Stimulated activated CD8-positive, alpha-beta memory T cell treated with anti-CD3 and anti-CD28 coated beads, Interleukin-4, amount 100 ng/mL, for 24 hours (primary cell): ENCODE measurements around the gene RARB.

Experiments used
- DNase-seq: peaks from one replicate; pipeline ENCODE4 v3.0.0-alpha.2; 2020; ENCODE audit warnings: low read depth

The RARB gene

DNA sequence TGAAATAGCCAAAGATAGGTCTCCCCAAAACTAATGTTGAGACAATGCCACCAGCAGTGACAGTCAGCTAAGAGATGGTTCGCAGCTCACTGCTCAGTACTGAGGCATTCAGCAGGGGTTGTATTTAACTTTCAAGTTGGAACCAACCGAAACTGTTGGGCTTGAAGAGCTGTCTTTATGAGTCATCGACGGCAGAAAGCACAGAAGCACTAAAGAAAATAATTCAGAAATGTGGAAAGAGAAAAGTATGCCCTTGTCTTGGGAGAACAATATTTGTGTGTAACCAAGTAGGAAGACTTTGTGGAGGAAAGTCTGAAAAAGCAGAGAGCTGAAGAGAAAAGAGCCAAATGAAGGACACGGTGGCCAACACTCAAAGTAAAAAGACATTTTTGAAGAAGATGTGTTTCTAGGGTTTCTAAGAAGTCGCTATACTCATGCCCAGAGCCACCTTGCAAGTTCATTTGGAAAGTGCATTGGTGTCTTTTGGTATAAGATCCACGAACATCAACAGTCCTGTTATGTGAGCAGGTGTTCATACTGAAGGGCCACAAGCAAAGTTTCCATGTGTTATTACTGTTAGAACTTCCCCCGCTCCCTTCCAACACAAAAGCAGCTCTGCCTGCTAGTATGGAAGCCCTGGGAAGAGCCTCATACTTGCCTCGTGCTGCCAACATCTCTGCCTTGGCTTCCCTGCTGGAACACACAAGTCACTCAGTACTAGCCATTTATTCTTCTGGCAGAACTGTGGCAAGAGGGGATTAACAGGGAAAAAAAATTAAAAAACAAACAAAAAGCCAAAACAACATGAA, 4.1 kb upstream of the RARB start:
- no peak for DNase-seq

- no peak for DNase-seq
These were observed 3.4 kb upstream of the RARB start for GRCh38 chr3:25424614-25425013.

DNA sequence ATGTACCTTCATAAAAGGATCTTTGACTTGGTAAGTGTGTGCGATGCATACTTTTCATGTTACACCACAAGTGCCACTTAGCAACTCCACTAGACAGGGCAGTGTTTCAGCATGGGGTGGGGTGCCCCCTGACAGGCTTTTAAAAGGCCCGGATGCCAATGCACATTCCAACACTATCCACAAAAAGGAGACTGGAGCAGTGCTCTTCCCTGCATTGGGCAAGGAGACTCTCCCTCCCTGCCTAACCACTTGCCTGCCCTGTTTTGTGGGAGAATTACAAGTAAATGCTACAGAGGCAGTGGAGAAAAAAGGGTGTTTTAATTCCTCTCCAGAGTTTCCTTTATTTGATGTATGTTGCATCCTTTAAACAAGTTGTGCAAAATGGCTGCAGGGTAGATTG, 1.7 kb upstream of the RARB start:
- no peak for DNase-seq

DNA sequence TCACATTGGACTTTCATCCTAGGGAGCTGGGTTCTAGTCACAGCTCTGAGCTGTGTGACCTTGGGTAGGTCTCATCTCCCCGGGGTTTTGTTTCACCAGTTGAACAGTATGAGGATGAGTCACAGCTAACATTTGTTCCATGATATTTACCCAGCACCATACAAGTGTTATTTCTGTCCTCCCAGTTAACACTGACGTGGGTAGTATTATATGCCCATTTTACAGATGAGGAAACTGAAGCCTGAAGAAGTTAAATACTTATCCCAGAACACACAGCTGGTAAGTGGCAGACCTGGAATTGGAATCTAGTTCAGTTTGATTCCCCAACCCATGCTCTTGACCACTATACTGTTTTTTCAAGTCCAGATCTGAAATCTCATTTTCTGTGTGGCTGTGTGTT, 908 bp upstream of the RARB start:
- DNase-seq: no peak

DNA sequence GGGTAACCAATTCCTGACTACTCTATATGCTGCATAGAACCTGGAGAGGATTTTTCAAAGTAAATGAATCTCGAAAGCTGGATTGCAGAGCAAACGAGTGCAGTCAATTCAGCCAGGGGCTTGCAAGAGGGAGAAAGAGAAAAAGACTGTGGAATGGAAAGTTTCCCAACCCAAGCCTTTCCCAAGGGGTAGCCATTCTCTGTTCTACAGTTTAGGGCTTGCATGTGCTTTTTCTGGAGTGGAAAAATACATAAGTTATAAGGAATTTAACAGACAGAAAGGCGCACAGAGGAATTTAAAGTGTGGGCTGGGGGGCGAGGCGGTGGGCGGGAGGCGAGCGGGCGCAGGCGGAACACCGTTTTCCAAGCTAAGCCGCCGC, 511 bp upstream of the RARB start:
- DNase-seq: no peak

DNA sequence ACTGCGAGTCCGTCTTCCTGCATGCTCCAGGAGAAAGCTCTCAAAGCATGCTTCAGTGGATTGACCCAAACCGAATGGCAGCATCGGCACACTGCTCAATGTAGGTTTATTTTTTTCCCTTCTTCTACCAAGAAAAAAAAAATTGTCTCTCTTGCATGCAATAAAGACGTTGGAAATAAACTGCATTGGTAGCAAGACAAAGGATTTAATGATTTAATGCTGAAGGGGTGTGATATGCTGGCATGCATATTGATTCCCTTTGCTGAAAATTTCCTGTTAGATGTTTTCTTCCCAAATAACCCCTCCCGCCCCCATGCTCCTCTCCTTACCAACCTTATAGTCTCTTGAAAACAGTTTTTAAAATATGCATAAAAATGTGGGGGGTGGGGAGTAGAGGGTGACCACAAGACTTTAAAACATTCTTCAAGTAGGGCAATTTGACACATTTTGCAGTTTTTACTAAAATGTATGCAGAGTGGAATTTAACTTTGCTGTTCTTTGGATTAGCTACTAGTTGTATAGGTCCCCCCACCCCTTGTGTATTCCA, 799 bp downstream of the RARB start:
- DNase-seq: no peak

DNA sequence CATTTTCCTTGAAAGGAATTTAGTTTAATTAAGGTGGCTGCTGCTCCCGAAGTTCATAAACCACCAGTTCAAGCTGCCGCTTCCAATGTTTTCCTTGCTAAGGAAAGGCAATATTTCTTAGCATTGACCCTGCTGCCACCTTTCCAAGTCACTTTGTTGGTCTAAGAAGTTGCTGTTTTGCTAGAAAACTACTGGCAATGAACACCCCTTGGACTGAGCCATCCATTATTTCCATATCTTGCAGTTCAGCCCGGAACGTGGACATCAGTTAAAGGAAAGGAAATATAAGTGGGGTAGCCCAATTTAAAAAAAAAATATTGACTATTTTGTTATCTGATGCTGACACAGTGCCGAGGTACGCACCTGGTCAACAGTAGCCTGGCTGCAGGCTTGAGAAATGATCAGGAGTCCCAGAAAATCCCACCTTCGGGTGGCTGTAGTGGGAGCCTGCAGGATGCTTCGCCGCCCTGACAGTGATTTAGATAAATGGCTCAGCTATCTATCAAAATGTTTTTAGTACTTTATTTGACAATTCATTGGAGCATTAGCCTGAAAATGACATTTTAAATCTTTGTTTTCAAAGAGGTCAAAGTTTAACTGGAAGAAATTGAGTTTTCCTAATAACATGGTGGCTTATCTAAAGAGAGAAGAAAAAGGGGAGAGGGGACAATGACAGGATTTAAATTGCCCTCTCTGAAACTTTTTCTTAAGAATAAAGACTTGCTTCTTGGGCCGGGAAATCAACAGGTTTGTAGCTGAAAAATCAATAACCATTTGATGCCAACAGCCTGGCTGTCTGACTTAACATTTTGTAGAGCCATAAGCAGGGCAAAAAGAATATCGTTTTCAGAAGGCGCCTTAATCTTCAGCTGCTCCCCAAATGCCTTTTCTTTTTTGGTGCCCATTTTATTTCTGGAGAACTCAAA, 1.6 kb downstream of the RARB start:
- DNase-seq: no peak

- DNase-seq: no peak
These were observed 2.3 kb downstream of the RARB start for GRCh38 chr3:25430287-25430934.

- no peak for DNase-seq
These were observed 3.1 kb downstream of the RARB start for GRCh38 chr3:25430935-25431770.

- DNase-seq: no peak
These were observed 4.2 kb downstream of the RARB start for GRCh38 chr3:25432176-25432720.

DNA sequence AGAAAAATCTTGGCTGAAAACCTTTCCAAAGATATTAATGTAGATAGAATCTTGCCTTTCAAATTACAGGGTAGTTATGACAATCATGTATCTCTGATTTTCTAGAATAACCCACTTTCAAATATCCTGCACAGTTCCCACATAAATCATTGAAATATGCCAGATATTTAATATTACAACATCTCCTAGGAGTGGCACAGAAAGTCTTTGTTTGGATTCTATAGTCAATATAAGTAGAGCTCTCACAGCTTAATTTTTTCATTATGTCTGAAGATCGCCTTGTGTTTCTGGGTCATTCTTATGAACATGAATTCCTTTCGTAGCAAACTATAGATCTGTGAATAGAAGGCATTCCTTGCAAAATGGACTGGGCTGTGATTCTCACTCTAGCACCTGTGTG, 5.0 kb downstream of the RARB start:
- no peak for DNase-seq

- DNase-seq: no peak
These were observed 5.8 kb downstream of the RARB start for GRCh38 chr3:25433868-25434267.

DNA sequence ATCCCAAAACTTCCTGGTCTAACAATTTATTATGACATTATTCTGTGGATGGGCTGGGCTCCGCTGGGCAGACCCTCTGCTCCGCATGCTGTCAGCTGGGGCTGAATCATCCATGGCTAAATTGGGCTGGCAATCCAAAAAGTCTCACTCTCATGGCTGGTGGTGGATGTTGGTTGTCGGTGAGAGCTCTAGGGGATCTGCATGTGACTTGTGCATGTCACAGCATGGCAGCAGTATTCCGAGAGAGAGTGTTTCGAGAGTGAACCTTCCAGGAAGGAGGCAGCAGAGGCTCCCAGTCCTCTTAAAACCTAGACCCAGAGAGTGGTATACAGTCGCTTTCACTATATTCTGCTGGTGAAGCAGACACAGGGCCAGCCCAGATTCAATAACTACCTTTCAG, 9.9 kb downstream of the RARB start:
- no peak for DNase-seq

DNA sequence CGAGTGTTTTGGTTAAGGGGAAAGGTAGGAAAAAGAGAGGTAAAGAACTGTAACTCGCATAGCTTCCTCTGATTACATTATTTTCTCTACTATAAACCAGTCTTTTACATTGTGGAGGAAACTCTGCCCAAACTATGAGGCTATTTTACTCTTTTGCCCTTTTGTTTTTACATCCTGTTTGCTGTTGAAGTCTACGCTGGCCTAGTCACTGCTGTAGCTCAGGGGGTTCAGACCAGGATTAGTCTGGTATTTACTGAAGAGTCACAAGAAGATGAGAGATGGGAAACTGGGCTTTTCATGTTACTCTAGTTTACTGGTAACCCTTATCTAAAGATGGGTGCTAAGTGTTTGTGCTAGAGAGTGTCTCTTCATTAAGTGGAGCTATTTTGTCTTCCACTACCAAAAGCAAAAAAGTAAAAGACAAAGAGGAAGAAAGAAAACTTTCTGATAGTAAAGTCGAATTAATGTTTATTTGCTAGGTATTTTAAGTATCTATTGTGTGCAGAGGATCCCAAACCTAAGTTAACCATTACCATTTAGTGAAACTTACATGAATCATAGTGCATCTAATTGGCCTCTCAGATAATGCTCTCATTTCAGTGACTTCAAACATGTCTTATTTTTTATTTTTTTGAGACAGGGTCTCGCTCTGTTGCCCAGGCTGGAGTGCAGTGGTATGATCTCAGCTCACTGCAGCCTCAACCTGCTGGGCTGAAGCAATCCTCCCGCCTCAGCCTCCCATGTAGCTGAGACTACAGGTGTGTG, 10.9 kb downstream of the RARB start:
- no peak for DNase-seq

GRCh38 chr3:25441234-25441856, 13.3 kb downstream of the RARB start:
- no peak for DNase-seq

DNA sequence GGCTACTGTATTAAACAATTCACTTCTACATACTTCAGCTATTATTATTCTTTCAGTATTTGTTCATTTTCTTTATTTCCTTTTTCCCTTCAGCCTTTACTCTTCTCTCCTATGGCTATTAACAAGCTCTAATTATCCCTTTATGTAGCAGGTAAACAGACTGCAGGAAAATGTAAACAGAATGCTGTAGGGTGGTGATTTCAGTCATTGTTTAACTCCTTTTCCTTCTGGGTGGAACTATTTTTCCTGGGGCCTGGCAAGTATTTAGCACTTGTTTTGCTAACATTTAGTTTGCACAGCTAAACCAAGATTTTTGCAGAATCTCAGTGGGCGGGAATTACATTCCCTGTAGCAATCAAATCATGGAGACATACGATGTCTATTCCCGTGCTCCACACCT, 14.4 kb downstream of the RARB start:
- no peak for DNase-seq

DNA sequence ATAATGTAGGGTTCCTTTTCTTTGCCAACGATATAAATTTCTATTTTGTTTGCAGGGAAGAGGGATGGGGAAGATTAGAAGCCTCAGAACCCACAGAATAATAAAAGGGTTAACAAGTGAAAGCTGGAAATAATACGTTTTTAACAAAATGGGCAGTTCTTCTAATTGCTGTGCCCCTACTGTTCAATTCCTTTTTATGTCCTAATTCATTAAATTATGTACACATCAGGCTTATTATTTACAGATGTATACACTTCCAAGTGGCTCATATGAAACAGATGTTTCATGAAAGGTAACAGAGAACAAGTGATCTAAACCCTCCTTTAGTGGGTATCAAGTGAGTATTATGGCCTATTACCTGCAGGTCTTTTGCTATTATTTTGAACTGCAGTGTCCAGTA, 16.2 kb downstream of the RARB start:
- DNase-seq: no peak

DNA sequence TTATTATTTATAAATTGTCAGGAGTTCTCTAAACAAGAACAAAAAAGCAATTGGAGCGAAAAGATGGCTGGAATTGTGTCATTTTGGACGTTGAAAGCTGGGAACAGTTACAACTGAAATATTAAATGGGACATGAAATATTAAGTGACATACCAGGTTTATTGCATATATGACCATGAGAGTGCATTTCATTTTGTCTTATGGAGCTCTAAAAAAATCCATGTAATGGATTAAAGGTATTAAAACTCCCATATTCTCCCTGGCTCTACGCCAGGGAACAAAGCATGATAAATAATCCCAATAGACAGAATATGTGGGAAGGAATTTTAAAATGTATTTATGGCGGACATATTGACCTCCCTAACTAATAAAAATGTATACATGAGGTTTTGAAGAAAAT, 17.7 kb downstream of the RARB start:
- DNase-seq: no peak

DNA sequence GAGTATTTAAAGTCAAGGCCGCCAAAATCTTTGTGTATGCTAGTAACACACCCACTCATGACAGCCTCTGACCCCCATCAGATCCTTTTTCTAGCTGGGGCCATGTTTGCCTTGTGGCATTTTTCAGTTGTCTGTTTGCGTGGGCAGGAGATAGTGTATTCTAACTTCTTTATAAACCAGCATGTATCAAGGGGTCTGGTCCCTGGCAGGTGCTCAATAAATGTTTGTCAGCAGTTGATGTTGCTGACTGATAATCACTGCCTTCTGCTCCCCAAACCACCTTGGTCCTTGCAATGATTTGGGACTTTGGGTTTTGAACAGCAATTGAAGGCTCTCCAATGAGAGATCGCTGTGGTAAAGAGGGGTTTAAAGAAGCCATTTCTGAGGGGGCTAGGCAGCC, 19.2 kb downstream of the RARB start:
- DNase-seq: no peak

DNA sequence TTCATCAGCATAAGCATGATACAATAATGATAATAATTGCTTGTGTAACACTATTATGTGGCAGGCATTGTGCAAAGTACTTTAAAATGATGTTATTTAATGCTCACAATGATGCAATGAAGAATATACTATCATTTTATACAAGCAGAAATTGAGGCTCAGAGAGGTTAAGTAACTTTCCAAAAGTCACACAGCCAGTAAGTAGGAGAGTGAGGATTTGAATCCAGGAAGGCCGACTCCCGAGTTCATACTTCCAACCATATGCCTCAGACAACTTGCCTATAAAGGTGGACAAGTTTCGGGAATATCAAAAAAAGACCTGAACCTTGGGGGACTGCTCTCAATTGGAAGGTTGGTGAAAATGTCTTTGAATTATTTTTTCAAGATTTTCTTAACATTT, 19.9 kb downstream of the RARB start:
- no peak for DNase-seq
